Measurements from ENCODE around the gene CHDH.

Gene CHDH

DNA sequence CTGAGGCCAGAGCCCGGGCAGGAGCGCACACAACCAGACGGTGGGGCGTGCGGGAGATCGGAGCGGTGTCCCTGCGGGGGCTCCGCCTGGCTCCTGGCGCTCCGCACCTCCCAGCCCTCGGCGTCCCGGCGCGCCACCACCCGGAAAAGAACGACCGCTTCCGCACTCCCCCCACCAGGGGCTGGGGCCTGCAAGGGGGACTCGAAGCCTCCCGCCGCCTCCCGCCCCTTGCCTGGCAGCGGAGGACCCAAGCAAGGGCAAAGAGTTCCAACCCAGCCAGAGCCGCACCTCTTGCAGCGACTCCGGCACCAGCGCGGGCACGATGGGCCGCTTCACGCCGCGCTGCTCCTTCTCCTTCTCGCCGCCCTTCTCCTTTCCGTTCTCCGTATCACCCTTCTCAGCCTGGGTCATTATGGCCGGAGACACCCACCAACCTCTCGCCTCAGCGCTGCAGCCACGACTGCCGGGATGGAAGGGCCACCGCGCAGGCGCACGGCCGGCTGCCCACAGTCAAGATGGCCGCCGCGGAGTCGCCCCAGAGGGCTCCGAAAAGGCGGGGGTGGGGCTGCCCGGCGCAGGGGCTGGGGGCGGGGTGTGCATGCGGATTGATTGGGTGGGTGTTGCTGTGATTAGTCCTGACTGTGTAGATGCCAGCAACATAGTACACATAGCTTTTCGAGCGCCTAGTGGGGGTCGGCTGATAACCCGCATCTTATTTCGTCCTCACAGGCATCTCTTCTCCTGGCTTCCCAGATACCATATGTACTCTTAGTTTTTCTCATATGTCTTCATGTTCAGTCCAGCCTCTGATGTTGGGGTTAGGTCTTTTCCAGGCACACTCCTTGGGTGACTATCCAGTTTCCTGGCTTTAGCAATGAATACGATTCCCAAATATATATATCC is 35.7 kb upstream of the CHDH start, which contains the start of gene ACTR8 (continued):
- peak; percentile 84 for TF ChIP-seq ZIC2 (tag by site-specific recombination; IDR thresholded peaks at IDR 0.05)
- TF ChIP-seq GLIS1 (tag by site-specific recombination; IDR thresholded peaks at IDR 0.05): peak; percentile 60
- TF ChIP-seq ZNF175 (tag by site-specific recombination; IDR thresholded peaks at IDR 0.05): no peak
- TF ChIP-seq ELK4 (IDR thresholded peaks at IDR 0.05; ENCODE audit: borderline replicate concordance, low read depth, low read length): no peak
- no peak for TF ChIP-seq HOXD13 (CRISPR knock-in tag; IDR thresholded peaks at IDR 0.05; ENCODE audit: borderline replicate concordance)
- TF ChIP-seq ZNF292 (tag by site-specific recombination; IDR thresholded peaks at IDR 0.05; ENCODE audit: borderline replicate concordance, low read depth): no peak
- no peak for TF ChIP-seq ZNF768 (tag by site-specific recombination; IDR thresholded peaks at IDR 0.05)
- TF ChIP-seq ZNF571 (tag by site-specific recombination; IDR thresholded peaks at IDR 0.05): no peak
- TF ChIP-seq, protein P1, sequence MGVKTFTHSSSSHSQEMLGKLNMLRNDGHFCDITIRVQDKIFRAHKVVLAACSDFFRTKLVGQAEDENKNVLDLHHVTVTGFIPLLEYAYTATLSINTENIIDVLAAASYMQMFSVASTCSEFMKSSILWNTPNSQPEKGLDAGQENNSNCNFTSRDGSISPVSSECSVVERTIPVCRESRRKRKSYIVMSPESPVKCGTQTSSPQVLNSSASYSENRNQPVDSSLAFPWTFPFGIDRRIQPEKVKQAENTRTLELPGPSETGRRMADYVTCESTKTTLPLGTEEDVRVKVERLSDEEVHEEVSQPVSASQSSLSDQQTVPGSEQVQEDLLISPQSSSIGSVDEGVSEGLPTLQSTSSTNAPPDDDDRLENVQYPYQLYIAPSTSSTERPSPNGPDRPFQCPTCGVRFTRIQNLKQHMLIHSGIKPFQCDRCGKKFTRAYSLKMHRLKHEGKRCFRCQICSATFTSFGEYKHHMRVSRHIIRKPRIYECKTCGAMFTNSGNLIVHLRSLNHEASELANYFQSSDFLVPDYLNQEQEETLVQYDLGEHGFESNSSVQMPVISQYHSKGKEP (tag by site-specific recombination; IDR thresholded peaks at IDR 0.05): no peak
- no peak for TF ChIP-seq ZNF18 (tag by site-specific recombination; IDR thresholded peaks at IDR 0.05)
- TF ChIP-seq, protein P2, sequence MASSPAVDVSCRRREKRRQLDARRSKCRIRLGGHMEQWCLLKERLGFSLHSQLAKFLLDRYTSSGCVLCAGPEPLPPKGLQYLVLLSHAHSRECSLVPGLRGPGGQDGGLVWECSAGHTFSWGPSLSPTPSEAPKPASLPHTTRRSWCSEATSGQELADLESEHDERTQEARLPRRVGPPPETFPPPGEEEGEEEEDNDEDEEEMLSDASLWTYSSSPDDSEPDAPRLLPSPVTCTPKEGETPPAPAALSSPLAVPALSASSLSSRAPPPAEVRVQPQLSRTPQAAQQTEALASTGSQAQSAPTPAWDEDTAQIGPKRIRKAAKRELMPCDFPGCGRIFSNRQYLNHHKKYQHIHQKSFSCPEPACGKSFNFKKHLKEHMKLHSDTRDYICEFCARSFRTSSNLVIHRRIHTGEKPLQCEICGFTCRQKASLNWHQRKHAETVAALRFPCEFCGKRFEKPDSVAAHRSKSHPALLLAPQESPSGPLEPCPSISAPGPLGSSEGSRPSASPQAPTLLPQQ (tag by site-specific recombination; IDR thresholded peaks at IDR 0.05): peak; percentile 60; the same call in 1 of the 2 replicates
- TF ChIP-seq ZNF174 (tag by site-specific recombination; IDR thresholded peaks at IDR 0.05): no peak
- TF ChIP-seq, protein P3, sequence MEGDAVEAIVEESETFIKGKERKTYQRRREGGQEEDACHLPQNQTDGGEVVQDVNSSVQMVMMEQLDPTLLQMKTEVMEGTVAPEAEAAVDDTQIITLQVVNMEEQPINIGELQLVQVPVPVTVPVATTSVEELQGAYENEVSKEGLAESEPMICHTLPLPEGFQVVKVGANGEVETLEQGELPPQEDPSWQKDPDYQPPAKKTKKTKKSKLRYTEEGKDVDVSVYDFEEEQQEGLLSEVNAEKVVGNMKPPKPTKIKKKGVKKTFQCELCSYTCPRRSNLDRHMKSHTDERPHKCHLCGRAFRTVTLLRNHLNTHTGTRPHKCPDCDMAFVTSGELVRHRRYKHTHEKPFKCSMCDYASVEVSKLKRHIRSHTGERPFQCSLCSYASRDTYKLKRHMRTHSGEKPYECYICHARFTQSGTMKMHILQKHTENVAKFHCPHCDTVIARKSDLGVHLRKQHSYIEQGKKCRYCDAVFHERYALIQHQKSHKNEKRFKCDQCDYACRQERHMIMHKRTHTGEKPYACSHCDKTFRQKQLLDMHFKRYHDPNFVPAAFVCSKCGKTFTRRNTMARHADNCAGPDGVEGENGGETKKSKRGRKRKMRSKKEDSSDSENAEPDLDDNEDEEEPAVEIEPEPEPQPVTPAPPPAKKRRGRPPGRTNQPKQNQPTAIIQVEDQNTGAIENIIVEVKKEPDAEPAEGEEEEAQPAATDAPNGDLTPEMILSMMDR (tag by site-specific recombination; IDR thresholded peaks at IDR 0.05): peak; percentile 77
- TF ChIP-seq ZNF223 (tag by site-specific recombination; IDR thresholded peaks at IDR 0.05): no peak
- TF ChIP-seq ZNF335 (tag by site-specific recombination; conservative IDR thresholded peaks at IDR 0.05): peak; percentile 99
- TF ChIP-seq ZNF37A (tag by site-specific recombination; IDR thresholded peaks at IDR 0.05): no peak
- no peak for TF ChIP-seq ZSCAN23 (tag by site-specific recombination; IDR thresholded peaks at IDR 0.05)
- TF ChIP-seq ZNF138 (tag by site-specific recombination; IDR thresholded peaks at IDR 0.05; ENCODE audit: borderline replicate concordance): no peak
- peak; percentile 81 for TF ChIP-seq YY1 (tag by site-specific recombination; IDR thresholded peaks at IDR 0.05)
- TF ChIP-seq ZNF404 (tag by site-specific recombination; IDR thresholded peaks at IDR 0.05): no peak
- no peak for TF ChIP-seq BCL11A (tag by site-specific recombination; IDR thresholded peaks at IDR 0.05; ENCODE audit: low read depth)
- TF ChIP-seq, protein P4, sequence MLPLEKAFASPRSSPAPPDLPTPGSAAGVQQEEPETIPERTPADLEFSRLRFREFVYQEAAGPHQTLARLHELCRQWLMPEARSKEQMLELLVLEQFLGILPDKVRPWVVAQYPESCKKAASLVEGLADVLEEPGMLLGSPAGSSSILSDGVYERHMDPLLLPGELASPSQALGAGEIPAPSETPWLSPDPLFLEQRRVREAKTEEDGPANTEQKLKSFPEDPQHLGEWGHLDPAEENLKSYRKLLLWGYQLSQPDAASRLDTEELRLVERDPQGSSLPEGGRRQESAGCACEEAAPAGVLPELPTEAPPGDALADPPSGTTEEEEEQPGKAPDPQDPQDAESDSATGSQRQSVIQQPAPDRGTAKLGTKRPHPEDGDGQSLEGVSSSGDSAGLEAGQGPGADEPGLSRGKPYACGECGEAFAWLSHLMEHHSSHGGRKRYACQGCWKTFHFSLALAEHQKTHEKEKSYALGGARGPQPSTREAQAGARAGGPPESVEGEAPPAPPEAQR (tag by site-specific recombination; IDR thresholded peaks at IDR 0.05): no peak
- no peak for TF ChIP-seq ZNF184 (tag by site-specific recombination; IDR thresholded peaks at IDR 0.05)
- TF ChIP-seq ZNF354C (tag by site-specific recombination; IDR thresholded peaks at IDR 0.05; ENCODE audit: borderline replicate concordance, low read depth): no peak
- TF ChIP-seq ZBTB49 (tag by site-specific recombination; IDR thresholded peaks at IDR 0.05; ENCODE audit: low read depth): no peak
- no peak for TF ChIP-seq ZNF274 (IDR thresholded peaks at IDR 0.05; ENCODE audit: low read length)
- no peak for TF ChIP-seq ZNF274 (tag by site-specific recombination; IDR thresholded peaks at IDR 0.05; ENCODE audit: borderline replicate concordance)
- peak; percentile 96 for TF ChIP-seq ZBTB17 (tag by site-specific recombination; IDR thresholded peaks at IDR 0.05)

Measured in HEK293 (cell line).